HepG2 (cell line): Measurements from ENCODE around the gene FAH. TPM values are rescaled to one million over a fixed set of nuclear protein-coding genes. Genes with fewer than 3 reads are reported as not detected.

Source experiments
- ATAC-seq: fragments of 200-7000 bp; cut with Tn5 transposase; 3 replicates; pipeline ENCODE4 v1.9.1; 2020; ENCODE audit warnings: mild to moderate bottlenecking, moderate library complexity
- BruUV-seq: library from RNA; stranded (reverse); fragments of 400-500 nt; replicated peaks from 2 replicates; lab custom pipeline; 2021; lab: Mats Ljungman, UMichigan
- CTCF ChIA-PET: fragments of 300-600 bp; formaldehyde crosslinking; extraction: SDS; loops from one replicate; lab custom pipeline; 2021; ENCODE audit warnings: low total read pairs, inconsistent platforms, low intra/inter-chr PET ratio; lab: Yijun Ruan, JAX
- POLR2A ChIA-PET: fragments of 350-600 bp; sonication (Branson Sonifier 250); formaldehyde crosslinking; loops from one replicate; lab custom pipeline; 2020; ENCODE audit warnings: antibody characterized with exemption, inconsistent platforms; lab: Yijun Ruan, JAX
- DNase-seq: peaks from one replicate; pipeline ENCODE4 v3.0.0-alpha.2; 2015; ENCODE audit warnings: low spot score
- FAIRE-seq: peaks from 3 replicates; lab custom pipeline; 2011; peaks lifted over from hg19 to GRCh38; lab: Jason Lieb, UNC
- H2AFZ ChIP-seq: one replicate; pipeline ENCODE4 v1.6.1; 2011; ENCODE audit warnings: low read length, inconsistent platforms
- H3K27ac ChIP-seq: fragments of 300-600 bp; 3 replicates; pipeline ENCODE4 v1.8.0; 2011; ENCODE audit warnings: mixed run types, mild to moderate bottlenecking, mixed read lengths, low read length, inconsistent platforms; ENCODE audit not compliant: insufficient read depth; ENCODE audit errors: extremely low read length
- H3K27me3 ChIP-seq, 2 experiments: fragments of 200-600 bp in 1 of 2; 2 replicates in 1 of 2; 3 replicates in 1 of 2; pipeline versions ENCODE4 v1.6.0 to v1.8.0; 2011; ENCODE audit warnings: low read length in 2 of 2, mild to moderate bottlenecking in 2 of 2, moderate library complexity in 2 of 2, inconsistent platforms in 1 of 2; ENCODE audit not compliant: insufficient read depth in 2 of 2, control insufficient read depth in 1 of 2
- H3K36me3 ChIP-seq, 2 experiments: fragments of 200-600 bp in 1 of 2; replicated peaks in 1 of 2; 2 replicates in 1 of 2; 3 replicates in 1 of 2; pipeline versions ENCODE4 v1.5.1 to v1.8.0; 2011; ENCODE audit warnings: low read length in 2 of 2, inconsistent platforms in 1 of 2; ENCODE audit not compliant: insufficient read depth in 2 of 2, control insufficient read depth in 1 of 2
- H3K4me1 ChIP-seq: 2 replicates; pipeline ENCODE4 v1.5.1; 2012; ENCODE audit warnings: low read length, inconsistent platforms; ENCODE audit not compliant: insufficient read depth
- H3K4me2 ChIP-seq: 2 replicates; pipeline ENCODE4 v1.6.0; 2011; ENCODE audit warnings: low read depth, low read length, inconsistent platforms
- H3K4me3 ChIP-seq, 3 experiments: fragments of 200-600 bp in 1 of 3; sonication (generic), shearing (Covaris generic) in 1 of 3; replicated peaks in 1 of 3; 2 replicates each; pipeline ENCODE4 v1.5.1; 2011 to 2016; ENCODE audit warnings: low read length in 3 of 3, inconsistent platforms in 2 of 3, low read depth in 2 of 3, mild to moderate bottlenecking in 2 of 3, control low read depth in 1 of 3, mixed read lengths in 1 of 3; ENCODE audit not compliant: insufficient read depth in 1 of 3
- H3K79me2 ChIP-seq: one replicate; pipeline ENCODE4 v1.6.1; 2011; ENCODE audit warnings: low read length, inconsistent platforms; ENCODE audit not compliant: insufficient read depth
- H3K9ac ChIP-seq: 2 replicates; pipeline ENCODE4 v1.6.0; 2011; ENCODE audit warnings: mild to moderate bottlenecking, low read depth, low read length, inconsistent platforms; ENCODE audit not compliant: insufficient read depth
- H3K9me3 ChIP-seq: 2 replicates; pipeline ENCODE4 v1.5.1; 2012; ENCODE audit warnings: mild to moderate bottlenecking, low read length
- H4K20me1 ChIP-seq: 2 replicates; pipeline ENCODE4 v1.6.0; 2011; ENCODE audit warnings: inconsistent platforms, mild to moderate bottlenecking, low read length, moderate library complexity; ENCODE audit not compliant: insufficient read depth
- AHR ChIP-seq: IDR thresholded peaks from 2 replicates; pipeline ENCODE4 v1.6.1; 2018; ENCODE audit warnings: missing genetic modification reagents, missing compliant biosample characterization
- KLF12 ChIP-seq: sonication (generic); formaldehyde crosslinking; IDR thresholded peaks from 2 replicates; pipeline ENCODE4 v1.4.0; 2020; ENCODE audit warnings: missing genetic modification reagents, borderline replicate concordance
- MIER3 ChIP-seq: IDR thresholded peaks from 2 replicates; pipeline ENCODE4 v1.6.1; 2016; ENCODE audit warnings: missing compliant biosample characterization, borderline replicate concordance
- POLR2G ChIP-seq: fragments of 200-400 bp; formaldehyde crosslinking; IDR thresholded peaks from 2 replicates; pipeline ENCODE4 v1.6.1; 2018; ENCODE audit warnings: mild to moderate bottlenecking, low read depth, low read length, moderate library complexity
- TMF1 ChIP-seq: sonication (generic); formaldehyde crosslinking; IDR thresholded peaks from 2 replicates; pipeline ENCODE4 v1.8.1; 2022; ENCODE audit warnings: low read depth, missing genetic modification reagents
- ZEB1 ChIP-seq: IDR thresholded peaks from 2 replicates; pipeline ENCODE4 v1.6.1; 2012; ENCODE audit warnings: mild to moderate bottlenecking, low read depth, inconsistent platforms; ENCODE audit not compliant: insufficient replicate concordance
- ZNF253 ChIP-seq: sonication (generic); formaldehyde crosslinking; IDR thresholded peaks from 2 replicates; pipeline ENCODE4 v1.8.0; 2022; ENCODE audit warnings: mild to moderate bottlenecking, missing genetic modification reagents, borderline replicate concordance
- ZNF839 ChIP-seq: sonication (generic); formaldehyde crosslinking; IDR thresholded peaks from 2 replicates; pipeline ENCODE4 v1.4.0; 2020; ENCODE audit warnings: missing genetic modification reagents, mild to moderate bottlenecking, borderline replicate concordance
- WGBS: methylation state at CpG from one replicate; pipeline ENCODE4 v1.1.6; 2017; ENCODE audit warnings: low lambda C conversion rate; 5-methylcytosine and 5-hydroxymethylcytosine counted together
- in situ Hi-C: cut with HindIII; loops from 2 replicates; pipeline ENCODE4 v1.10.0; 2017; ENCODE audit warnings: low pct_unique_long_range_greater_than_20kb; ENCODE audit not compliant: extremely low pct_ligation_motif_present
- intact Hi-C: fragments of 100-400 bp; cut with micrococcal nuclease; formaldehyde crosslinking; loops from one replicate; pipeline ENCODE4 v1.10.0; 2022; ENCODE audit not compliant: unreplicated experiment
- polyA plus RNA-seq, 8 experiments: library from polyadenylated mRNA; depleted of rRNA in 3 of 8; stranded (reverse) in 7 of 8; unstranded in 1 of 8; fragments of >200 nt; fragmentation: Illumina TruSeq in 4 of 8; extraction: Trizol in 4 of 8; gene quantifications; 2 replicates each; pipeline versions ENCODE4 v1.2.1 to v1.2.3, GENCODE V29; 2011 to 2016; ENCODE audit warnings: low read depth in 4 of 8, missing spikeins in 1 of 8, mixed read lengths in 1 of 8; ENCODE audit not compliant: insufficient read depth in 1 of 8
- total RNA-seq, 5 experiments: library from RNA; depleted of rRNA; stranded (reverse); fragments of >200 nt; fragmentation: Illumina TruSeq; extraction: Trizol; gene quantifications; 2 replicates each; pipeline ENCODE4 v1.2.3, GENCODE V29; 2016; ENCODE audit warnings: low read depth in 1 of 5
- TF ChIP-seq, protein P1 (sequence below): sonication (generic); formaldehyde crosslinking; IDR thresholded peaks from 2 replicates; pipeline ENCODE4 v1.4.0; 2020; ENCODE audit warnings: missing genetic modification reagents
- TF ChIP-seq, protein P2 (sequence below): sonication (generic); formaldehyde crosslinking; conservative IDR thresholded peaks from 2 replicates; pipeline ENCODE4 v1.5.0; 2020; ENCODE audit warnings: missing genetic modification reagents
- TF ChIP-seq, protein P3 (sequence below): sonication (generic); formaldehyde crosslinking; IDR thresholded peaks from 2 replicates; pipeline ENCODE4; 2020; ENCODE audit warnings: missing genetic modification reagents, mild to moderate bottlenecking, borderline replicate concordance
- TF ChIP-seq, protein P4 (sequence below): IDR thresholded peaks from 2 replicates; pipeline ENCODE4 v1.6.1; 2016; ENCODE audit warnings: control low read depth

The FAH gene
- total and polyA plus RNA-seq, 2 of the 13 experiments (the other 11 are each of a cell fraction or from before 2014, with no cell fraction given): 36.6 to 75.0 TPM

DNA sequence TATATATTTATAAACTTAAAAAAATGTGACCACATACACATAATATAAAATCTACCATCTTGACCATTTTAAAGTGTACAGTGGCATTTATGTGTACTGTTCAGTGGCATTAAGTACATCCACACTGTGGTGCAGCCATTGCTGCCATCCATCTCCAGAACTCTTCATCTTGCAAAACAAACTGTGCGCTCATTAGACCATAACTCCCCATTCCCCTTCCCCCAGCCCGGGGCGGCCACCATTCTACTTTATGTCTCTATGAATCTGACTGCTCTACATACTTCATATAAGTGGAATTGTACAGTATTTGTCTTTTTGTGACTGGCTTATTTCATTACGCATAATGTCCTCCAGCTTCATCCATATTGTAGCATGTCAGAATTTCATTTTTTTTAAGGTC, 51.4 kb downstream of the FAH start:
- intact Hi-C loops (no loop called here), in situ Hi-C loops (no loop called here)
- Histone ChIP-seq H3K4me2 (no peak overlapping the region), H3K27me3 (no peaks in the 10 kb centered on the region), H3K36me3 (no peaks in the 10 kb centered on the region), H3K79me2 (no peaks in the 10 kb centered on the region), H4K20me1 (no peaks in the 10 kb centered on the region), H3K27ac (no peak overlapping the region), H3K4me3 (no peak overlapping the region), H3K9me3 (no peaks in the 10 kb centered on the region), H3K4me1 (peaks cover 40% of the 10 kb centered on the region), H3K9ac (no peak overlapping the region), H2AFZ (no peak overlapping the region)
- CTCF ChIA-PET: no interaction called here
- no peak for FAIRE-seq
- no peak for DNase-seq
- POLR2A ChIA-PET: no interaction called here
- BruUV-seq: no TSS peak
- WGBS: 98% methylated on average over 4 of the region's 4 CpGs
- ATAC-seq: no peak
- TF ChIP-seq ZNF839 (CRISPR knock-in tag) (no peak), MIER3 (CRISPR knock-in tag) (no peak), ZNF253 (CRISPR knock-in tag) (no peak), ZEB1 (no peak), POLR2G (no peak), TMF1 (CRISPR knock-in tag) (no peak), KLF12 (CRISPR knock-in tag) (no peak), AHR (no peak)
- TF ChIP-seq, protein P1, sequence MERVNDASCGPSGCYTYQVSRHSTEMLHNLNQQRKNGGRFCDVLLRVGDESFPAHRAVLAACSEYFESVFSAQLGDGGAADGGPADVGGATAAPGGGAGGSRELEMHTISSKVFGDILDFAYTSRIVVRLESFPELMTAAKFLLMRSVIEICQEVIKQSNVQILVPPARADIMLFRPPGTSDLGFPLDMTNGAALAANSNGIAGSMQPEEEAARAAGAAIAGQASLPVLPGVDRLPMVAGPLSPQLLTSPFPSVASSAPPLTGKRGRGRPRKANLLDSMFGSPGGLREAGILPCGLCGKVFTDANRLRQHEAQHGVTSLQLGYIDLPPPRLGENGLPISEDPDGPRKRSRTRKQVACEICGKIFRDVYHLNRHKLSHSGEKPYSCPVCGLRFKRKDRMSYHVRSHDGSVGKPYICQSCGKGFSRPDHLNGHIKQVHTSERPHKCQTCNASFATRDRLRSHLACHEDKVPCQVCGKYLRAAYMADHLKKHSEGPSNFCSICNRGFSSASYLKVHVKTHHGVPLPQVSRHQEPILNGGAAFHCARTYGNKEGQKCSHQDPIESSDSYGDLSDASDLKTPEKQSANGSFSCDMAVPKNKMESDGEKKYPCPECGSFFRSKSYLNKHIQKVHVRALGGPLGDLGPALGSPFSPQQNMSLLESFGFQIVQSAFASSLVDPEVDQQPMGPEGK (CRISPR knock-in tag): no peak
- TF ChIP-seq, protein P2, sequence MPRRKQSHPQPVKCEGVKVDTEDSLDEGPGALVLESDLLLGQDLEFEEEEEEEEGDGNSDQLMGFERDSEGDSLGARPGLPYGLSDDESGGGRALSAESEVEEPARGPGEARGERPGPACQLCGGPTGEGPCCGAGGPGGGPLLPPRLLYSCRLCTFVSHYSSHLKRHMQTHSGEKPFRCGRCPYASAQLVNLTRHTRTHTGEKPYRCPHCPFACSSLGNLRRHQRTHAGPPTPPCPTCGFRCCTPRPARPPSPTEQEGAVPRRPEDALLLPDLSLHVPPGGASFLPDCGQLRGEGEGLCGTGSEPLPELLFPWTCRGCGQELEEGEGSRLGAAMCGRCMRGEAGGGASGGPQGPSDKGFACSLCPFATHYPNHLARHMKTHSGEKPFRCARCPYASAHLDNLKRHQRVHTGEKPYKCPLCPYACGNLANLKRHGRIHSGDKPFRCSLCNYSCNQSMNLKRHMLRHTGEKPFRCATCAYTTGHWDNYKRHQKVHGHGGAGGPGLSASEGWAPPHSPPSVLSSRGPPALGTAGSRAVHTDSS (CRISPR knock-in tag): no peak
- TF ChIP-seq, protein P3, sequence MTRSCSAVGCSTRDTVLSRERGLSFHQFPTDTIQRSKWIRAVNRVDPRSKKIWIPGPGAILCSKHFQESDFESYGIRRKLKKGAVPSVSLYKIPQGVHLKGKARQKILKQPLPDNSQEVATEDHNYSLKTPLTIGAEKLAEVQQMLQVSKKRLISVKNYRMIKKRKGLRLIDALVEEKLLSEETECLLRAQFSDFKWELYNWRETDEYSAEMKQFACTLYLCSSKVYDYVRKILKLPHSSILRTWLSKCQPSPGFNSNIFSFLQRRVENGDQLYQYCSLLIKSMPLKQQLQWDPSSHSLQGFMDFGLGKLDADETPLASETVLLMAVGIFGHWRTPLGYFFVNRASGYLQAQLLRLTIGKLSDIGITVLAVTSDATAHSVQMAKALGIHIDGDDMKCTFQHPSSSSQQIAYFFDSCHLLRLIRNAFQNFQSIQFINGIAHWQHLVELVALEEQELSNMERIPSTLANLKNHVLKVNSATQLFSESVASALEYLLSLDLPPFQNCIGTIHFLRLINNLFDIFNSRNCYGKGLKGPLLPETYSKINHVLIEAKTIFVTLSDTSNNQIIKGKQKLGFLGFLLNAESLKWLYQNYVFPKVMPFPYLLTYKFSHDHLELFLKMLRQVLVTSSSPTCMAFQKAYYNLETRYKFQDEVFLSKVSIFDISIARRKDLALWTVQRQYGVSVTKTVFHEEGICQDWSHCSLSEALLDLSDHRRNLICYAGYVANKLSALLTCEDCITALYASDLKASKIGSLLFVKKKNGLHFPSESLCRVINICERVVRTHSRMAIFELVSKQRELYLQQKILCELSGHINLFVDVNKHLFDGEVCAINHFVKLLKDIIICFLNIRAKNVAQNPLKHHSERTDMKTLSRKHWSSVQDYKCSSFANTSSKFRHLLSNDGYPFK (CRISPR knock-in tag): no peak
- TF ChIP-seq, protein P4, sequence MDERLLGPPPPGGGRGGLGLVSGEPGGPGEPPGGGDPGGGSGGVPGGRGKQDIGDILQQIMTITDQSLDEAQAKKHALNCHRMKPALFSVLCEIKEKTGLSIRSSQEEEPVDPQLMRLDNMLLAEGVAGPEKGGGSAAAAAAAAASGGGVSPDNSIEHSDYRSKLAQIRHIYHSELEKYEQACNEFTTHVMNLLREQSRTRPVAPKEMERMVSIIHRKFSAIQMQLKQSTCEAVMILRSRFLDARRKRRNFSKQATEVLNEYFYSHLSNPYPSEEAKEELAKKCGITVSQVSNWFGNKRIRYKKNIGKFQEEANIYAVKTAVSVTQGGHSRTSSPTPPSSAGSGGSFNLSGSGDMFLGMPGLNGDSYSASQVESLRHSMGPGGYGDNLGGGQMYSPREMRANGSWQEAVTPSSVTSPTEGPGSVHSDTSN (CRISPR knock-in tag): no peak
